GM21529 (cell line): Measurements from ENCODE around the gene BSN.

ENCODE experiments used
- ATAC-seq: cut with Tn5 transposase; IDR thresholded peaks from one replicate; pipeline ENCODE4 v1.9.1; 2021; ENCODE audit not compliant: unreplicated experiment

BSN gene

GRCh38 chr3:49711489-49711888, 157.2 kb downstream of the BSN start:
- no peak for ATAC-seq

- no peak for ATAC-seq
Observed at GRCh38 chr3:49712166-49712565, 157.9 kb downstream of the BSN start.

- ATAC-seq: no peak
Observed at GRCh38 chr3:49712631-49713317, 158.5 kb downstream of the BSN start.

GRCh38 chr3:49713336-49714105, 159.2 kb downstream of the BSN start:
- ATAC-seq: no peak

GRCh38 chr3:49714728-49715550, 160.7 kb downstream of the BSN start:
- ATAC-seq: no peak

- no peak for ATAC-seq
Observed at GRCh38 chr3:49715611-49716121, 161.4 kb downstream of the BSN start.

GRCh38 chr3:49716169-49716568, 161.9 kb downstream of the BSN start:
- no peak for ATAC-seq

GRCh38 chr3:49716691-49717210, 162.5 kb downstream of the BSN start:
- no peak for ATAC-seq

- ATAC-seq: no peak
Observed at GRCh38 chr3:49717211-49717958, 163.1 kb downstream of the BSN start.

GRCh38 chr3:49717959-49718857, 163.9 kb downstream of the BSN start:
- ATAC-seq: no peak

GRCh38 chr3:49718858-49719213, 164.6 kb downstream of the BSN start:
- ATAC-seq: no peak

- peak; percentile 52 for ATAC-seq
Observed at GRCh38 chr3:49719214-49719884, 165.1 kb downstream of the BSN start, which contains the start of gene AMIGO3. Gene AMIGO3 (minus strand): TSS chr3:49719684. CDS start chr3:49719465, 219 bp downstream.
